ENCODE results near the gene UBE2F.

- no peak for TF ChIP-seq POLR2AphosphoS5 (IDR thresholded peaks at IDR 0.05; ENCODE audit: low read depth)
- TF ChIP-seq, protein P1, sequence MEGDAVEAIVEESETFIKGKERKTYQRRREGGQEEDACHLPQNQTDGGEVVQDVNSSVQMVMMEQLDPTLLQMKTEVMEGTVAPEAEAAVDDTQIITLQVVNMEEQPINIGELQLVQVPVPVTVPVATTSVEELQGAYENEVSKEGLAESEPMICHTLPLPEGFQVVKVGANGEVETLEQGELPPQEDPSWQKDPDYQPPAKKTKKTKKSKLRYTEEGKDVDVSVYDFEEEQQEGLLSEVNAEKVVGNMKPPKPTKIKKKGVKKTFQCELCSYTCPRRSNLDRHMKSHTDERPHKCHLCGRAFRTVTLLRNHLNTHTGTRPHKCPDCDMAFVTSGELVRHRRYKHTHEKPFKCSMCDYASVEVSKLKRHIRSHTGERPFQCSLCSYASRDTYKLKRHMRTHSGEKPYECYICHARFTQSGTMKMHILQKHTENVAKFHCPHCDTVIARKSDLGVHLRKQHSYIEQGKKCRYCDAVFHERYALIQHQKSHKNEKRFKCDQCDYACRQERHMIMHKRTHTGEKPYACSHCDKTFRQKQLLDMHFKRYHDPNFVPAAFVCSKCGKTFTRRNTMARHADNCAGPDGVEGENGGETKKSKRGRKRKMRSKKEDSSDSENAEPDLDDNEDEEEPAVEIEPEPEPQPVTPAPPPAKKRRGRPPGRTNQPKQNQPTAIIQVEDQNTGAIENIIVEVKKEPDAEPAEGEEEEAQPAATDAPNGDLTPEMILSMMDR (IDR thresholded peaks at IDR 0.05; ENCODE audit: insufficient read depth, low read length): no peak
These were observed 49.0 kb upstream of the UBE2F start for GRCh38 chr2:237917696-237918374.

All from HL-60 (cell line).